ENCODE data around the gene MLXIPL.
"Not testable (repeated sequence)": the region's sequence is repeated elsewhere in the genome, so short reads cannot be mapped to it uniquely, and the experiment has no call there.

Gene MLXIPL

GRCh38 chr7:73614937-73615336 lies 9.4 kb downstream of the MLXIPL start:
- not testable (repeated sequence) for DNase-seq (ENCODE audit: low spot score)

- peak; percentile 81 for DNase-seq (ENCODE audit: low spot score)
These were observed 10.2 kb downstream of the MLXIPL start for GRCh38 chr7:73613954-73614735.

GRCh38 chr7:73612598-73613269 lies 11.6 kb downstream of the MLXIPL start:
- peak; percentile 89 for DNase-seq (ENCODE audit: low spot score)

GRCh38 chr7:73611017-73611555 lies 13.2 kb downstream of the MLXIPL start:
- DNase-seq (ENCODE audit: low spot score), result no peak

GRCh38 chr7:73610105-73610504 lies 14.2 kb downstream of the MLXIPL start:
- no peak for DNase-seq (ENCODE audit: low spot score)

- DNase-seq (ENCODE audit: low spot score), result not testable (repeated sequence)
These were observed 16.7 kb downstream of the MLXIPL start for GRCh38 chr7:73607692-73607983.

GRCh38 chr7:73606801-73607691 lies 17.3 kb downstream of the MLXIPL start:
- DNase-seq (ENCODE audit: low spot score), result peak; percentile 61

GRCh38 chr7:73605601-73606220 lies 18.6 kb downstream of the MLXIPL start:
- DNase-seq (ENCODE audit: low spot score), result no peak

- DNase-seq (ENCODE audit: low spot score), result no peak
These were observed 21.3 kb downstream of the MLXIPL start for GRCh38 chr7:73602721-73603651.

- no peak for DNase-seq (ENCODE audit: low spot score)
These were observed 24.4 kb downstream of the MLXIPL start for GRCh38 chr7:73599916-73600315.

GRCh38 chr7:73599151-73599882 lies 25.0 kb downstream of the MLXIPL start:
- no peak for DNase-seq (ENCODE audit: low spot score)

GRCh38 chr7:73597978-73598782 lies 26.1 kb downstream of the MLXIPL start:
- no peak for DNase-seq (ENCODE audit: low spot score)

- DNase-seq (ENCODE audit: low spot score), result no peak
These were observed 27.9 kb downstream of the MLXIPL start for GRCh38 chr7:73596191-73597065.

GRCh38 chr7:73595358-73595757 lies 29.0 kb downstream of the MLXIPL start:
- DNase-seq (ENCODE audit: low spot score), result no peak

GRCh38 chr7:73593207-73594045 lies 30.9 kb downstream of the MLXIPL start:
- DNase-seq (ENCODE audit: low spot score), result no peak

GRCh38 chr7:73586911-73587310 lies 37.4 kb downstream of the MLXIPL start:
- DNase-seq (ENCODE audit: low spot score), result no peak

GRCh38 chr7:73585196-73585595 lies 39.1 kb downstream of the MLXIPL start:
- DNase-seq (ENCODE audit: low spot score), result no peak
